HG03095 (cell line): ENCODE measurements around the gene PER2.
"Not testable (repeated sequence)": the region's sequence is repeated elsewhere in the genome, so short reads cannot be mapped to it uniquely, and the experiment has no call there.

Experiments used
- ATAC-seq: cut with Tn5 transposase; IDR thresholded peaks from one replicate; pipeline ENCODE4 v1.9.1; 2021; ENCODE audit warnings: moderate library complexity; ENCODE audit not compliant: unreplicated experiment

Gene PER2

GRCh38 chr2:238287737-238288649, at the start of gene PER2:
TSS of gene PER2 (minus strand) at chr2:238288610. CDS start at chr2:238277936, 10,674 bp downstream.
- peak; percentile 35 for ATAC-seq

GRCh38 chr2:238337846-238338245, 49.4 kb upstream of the PER2 start:
- no peak for ATAC-seq

- ATAC-seq: no peak
These were observed 48.5 kb upstream of the PER2 start for GRCh38 chr2:238336793-238337444.

GRCh38 chr2:238336151-238336550, 47.7 kb upstream of the PER2 start:
- no peak for ATAC-seq

GRCh38 chr2:238335591-238335990, 47.2 kb upstream of the PER2 start:
- ATAC-seq: not testable (repeated sequence)

GRCh38 chr2:238334885-238335284, 46.5 kb upstream of the PER2 start:
- ATAC-seq: no peak

GRCh38 chr2:238331916-238332315, 43.5 kb upstream of the PER2 start:
- ATAC-seq: no peak

GRCh38 chr2:238330391-238330790, 42.0 kb upstream of the PER2 start:
- ATAC-seq: no peak

GRCh38 chr2:238327751-238328150, 39.3 kb upstream of the PER2 start:
- no peak for ATAC-seq

GRCh38 chr2:238326801-238327365, 38.5 kb upstream of the PER2 start:
- no peak for ATAC-seq

- no peak for ATAC-seq
These were observed 37.3 kb upstream of the PER2 start for GRCh38 chr2:238325694-238326093.

- ATAC-seq: not testable (repeated sequence)
These were observed 35.8 kb upstream of the PER2 start for GRCh38 chr2:238324248-238324647.

- ATAC-seq: no peak
These were observed 33.6 kb upstream of the PER2 start for GRCh38 chr2:238322001-238322411.

- no peak for ATAC-seq
These were observed 33.1 kb upstream of the PER2 start for GRCh38 chr2:238321467-238321866.

GRCh38 chr2:238320648-238321281, 32.4 kb upstream of the PER2 start:
- peak; percentile 20 for ATAC-seq

- peak; percentile 97 for ATAC-seq
These were observed 31.8 kb upstream of the PER2 start, which contains the start of gene TRAF3IP1 for GRCh38 chr2:238320246-238320647. TSS of gene TRAF3IP1 (plus strand) at chr2:238320518. CDS start at chr2:238320663, 145 bp downstream.

- no peak for ATAC-seq
These were observed 26.7 kb upstream of the PER2 start for GRCh38 chr2:238315031-238315595.

- no peak for ATAC-seq
These were observed 26.2 kb upstream of the PER2 start for GRCh38 chr2:238314576-238314975.

- ATAC-seq: no peak
These were observed 25.6 kb upstream of the PER2 start for GRCh38 chr2:238313991-238314350.

GRCh38 chr2:238313289-238313990, 25.0 kb upstream of the PER2 start:
- ATAC-seq: no peak
